ENCODE results near the gene CKAP2L. TPM values are rescaled to one million over a fixed set of nuclear protein-coding genes. Genes with fewer than 3 reads are reported as not detected.

CKAP2L gene
- total RNA-seq, result 10 to 100 TPM; 22.5 to 55.6 TPM

GRCh38 chr2:112764071-112765044 lies at the start of gene CKAP2L:
CKAP2L (minus strand) TSS chr2:112764609; CDS start chr2:112764598, 11 bp downstream.
- DNase-seq (ENCODE audit: low spot score in 2 of 2) (peak; percentile 92 to 96), ATAC-seq (peak; percentile 98)
- Mint-ChIP-seq H3K36me3 (peaks cover 18 to 37% of the 10 kb centered on the region in 2 donors), H3K27ac (peak within 1 kb of the TSS; percentile 97 to 98), H3K9me3 (no peaks in the 10 kb centered on the region)

GRCh38 chr2:112813280-112813966 lies 49.0 kb upstream of the CKAP2L start:
- H3K36me3 Mint-ChIP-seq, result peaks cover 0 to 13% of the 10 kb centered on the region in 2 donors
- DNase-seq (ENCODE audit: low spot score in 2 of 2) (no peak), ATAC-seq (no peak)
- peaks cover 0 to 16% of the 10 kb centered on the region in 2 donors for H3K9me3 Mint-ChIP-seq
- peak overlapping the region in 1 of 2 donors; percentile 50 for H3K27ac Mint-ChIP-seq

GRCh38 chr2:112812318-112813267 lies 48.2 kb upstream of the CKAP2L start:
- ATAC-seq (peak in 1 of 2 donors; percentile 34), DNase-seq (ENCODE audit: low spot score in 2 of 2) (no peak)
- Mint-ChIP-seq H3K36me3 (peaks cover 2 to 13% of the 10 kb centered on the region in 2 donors), H3K27ac (peak overlapping the region in 1 of 2 donors; percentile 50), H3K9me3 (peaks cover 2 to 19% of the 10 kb centered on the region in 2 donors)

- peaks cover 7 to 13% of the 10 kb centered on the region in 2 donors for H3K36me3 Mint-ChIP-seq
- H3K9me3 Mint-ChIP-seq, result peaks cover 9 to 24% of the 10 kb centered on the region in 2 donors
- peak in 1 of 2 donors; percentile 57 for DNase-seq (ENCODE audit: low spot score in 2 of 2)
- H3K27ac Mint-ChIP-seq, result peak overlapping the region in 1 of 2 donors; percentile 50
- ATAC-seq, result peak; percentile 38 to 87
These were observed 47.5 kb upstream of the CKAP2L start for GRCh38 chr2:112811841-112812306.

- no peak for ATAC-seq
- H3K36me3 Mint-ChIP-seq, result peaks cover 7 to 18% of the 10 kb centered on the region in 2 donors
- DNase-seq (ENCODE audit: low spot score in 2 of 2), result no peak
- H3K9me3 Mint-ChIP-seq, result peaks cover 13 to 29% of the 10 kb centered on the region in 2 donors
- peak overlapping the region in 1 of 2 donors; percentile 50 for H3K27ac Mint-ChIP-seq
These were observed 46.9 kb upstream of the CKAP2L start for GRCh38 chr2:112811276-112811831.

- no peak for ATAC-seq
- DNase-seq (ENCODE audit: low spot score in 2 of 2), result no peak
- Mint-ChIP-seq H3K36me3 (peaks cover 7 to 19% of the 10 kb centered on the region in 2 donors), H3K27ac (no peak overlapping the region), H3K9me3 (peaks cover 13 to 30% of the 10 kb centered on the region in 2 donors)
These were observed 44.7 kb upstream of the CKAP2L start for GRCh38 chr2:112809112-112809511.

- ATAC-seq, result no peak
- Mint-ChIP-seq H3K36me3 (peaks cover 7 to 19% of the 10 kb centered on the region in 2 donors), H3K9me3 (peaks cover 13 to 30% of the 10 kb centered on the region in 2 donors), H3K27ac (no peak overlapping the region)
- DNase-seq (ENCODE audit: low spot score in 2 of 2), result no peak
These were observed 42.9 kb upstream of the CKAP2L start for GRCh38 chr2:112807233-112807807.

- Mint-ChIP-seq H3K36me3 (peaks cover 7 to 12% of the 10 kb centered on the region in 2 donors), H3K27ac (peak overlapping the region in 1 of 2 donors; percentile 55), H3K9me3 (peaks cover 13 to 26% of the 10 kb centered on the region in 2 donors)
- no peak for ATAC-seq
- no peak for DNase-seq (ENCODE audit: low spot score in 2 of 2)
These were observed 41.1 kb upstream of the CKAP2L start for GRCh38 chr2:112805542-112805941.

GRCh38 chr2:112803691-112804521 lies 39.5 kb upstream of the CKAP2L start:
- Mint-ChIP-seq H3K27ac (peak overlapping the region; percentile 78 to 89), H3K9me3 (peaks cover 13 to 18% of the 10 kb centered on the region in 2 donors), H3K36me3 (peaks cover 5 to 7% of the 10 kb centered on the region in 2 donors)
- peak; percentile 84 to 94 for ATAC-seq
- DNase-seq (ENCODE audit: low spot score in 2 of 2), result no peak

- DNase-seq (ENCODE audit: low spot score in 2 of 2), result no peak
- Mint-ChIP-seq H3K9me3 (no peaks in the 10 kb centered on the region), H3K36me3 (no peaks in the 10 kb centered on the region), H3K27ac (no peak overlapping the region)
- ATAC-seq, result no peak
These were observed 36.6 kb upstream of the CKAP2L start for GRCh38 chr2:112800881-112801583.

- peak overlapping the region in 1 of 2 donors; percentile 14 for H3K27ac Mint-ChIP-seq
- ATAC-seq, result peak in 1 of 2 donors; percentile 55
- no peaks in the 10 kb centered on the region for H3K9me3 Mint-ChIP-seq
- H3K36me3 Mint-ChIP-seq, result no peaks in the 10 kb centered on the region
- no peak for DNase-seq (ENCODE audit: low spot score in 2 of 2)
These were observed 34.9 kb upstream of the CKAP2L start for GRCh38 chr2:112798979-112799975.

GRCh38 chr2:112796486-112796885 lies 32.1 kb upstream of the CKAP2L start:
- DNase-seq (ENCODE audit: low spot score in 2 of 2) (no peak), ATAC-seq (no peak)
- Mint-ChIP-seq H3K36me3 (no peaks in the 10 kb centered on the region), H3K9me3 (no peaks in the 10 kb centered on the region), H3K27ac (no peak overlapping the region)

GRCh38 chr2:112795774-112796173 lies 31.4 kb upstream of the CKAP2L start:
- ATAC-seq, result no peak
- no peaks in the 10 kb centered on the region for H3K9me3 Mint-ChIP-seq
- no peak for DNase-seq (ENCODE audit: low spot score in 2 of 2)
- no peaks in the 10 kb centered on the region for H3K36me3 Mint-ChIP-seq
- H3K27ac Mint-ChIP-seq, result no peak overlapping the region

All from activated naive CD4-positive, alpha-beta T cell treated with anti-CD3 and anti-CD28 coated beads, Interleukin-2, amount 50 U/mL, for 72 hours (primary cell).